Activated CD8-positive, alpha-beta memory T cell treated with anti-CD3 and anti-CD28 coated beads for 24 hours (primary cell): ENCODE data around the gene MRPL40.

ENCODE experiments used
- DNase-seq: peaks from one replicate; pipeline ENCODE4 v3.0.0-alpha.2; 2020

Gene MRPL40

GRCh38 chr22:19463491-19464469 is 31.4 kb downstream of the MRPL40 start:
- DNase-seq = no peak

DNA sequence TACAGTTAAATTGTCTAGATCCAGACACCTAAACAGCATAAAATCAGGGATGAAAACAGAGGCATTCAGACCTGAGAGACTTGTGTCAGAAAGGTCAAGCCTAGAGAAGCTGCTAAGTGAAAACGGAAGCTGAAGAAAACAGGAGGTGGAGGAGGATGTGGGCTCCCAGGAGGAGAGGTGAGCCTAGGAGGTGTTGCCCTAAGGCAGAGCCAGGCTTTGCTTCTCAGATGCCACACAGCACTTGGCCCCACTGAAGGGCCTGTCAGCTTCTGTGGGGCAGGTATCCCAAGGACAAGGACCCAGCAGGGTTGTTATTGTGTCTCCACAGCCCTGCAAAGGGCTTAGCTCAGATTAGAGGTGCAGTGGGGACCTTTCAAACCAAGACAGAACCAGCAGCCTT is 32.2 kb downstream of the MRPL40 start:
- DNase-seq = no peak

- DNase-seq = no peak
These were observed 32.6 kb downstream of the MRPL40 start for GRCh38 chr22:19464975-19465374.

GRCh38 chr22:19466126-19466716 is 33.9 kb downstream of the MRPL40 start:
- no peak for DNase-seq

DNA sequence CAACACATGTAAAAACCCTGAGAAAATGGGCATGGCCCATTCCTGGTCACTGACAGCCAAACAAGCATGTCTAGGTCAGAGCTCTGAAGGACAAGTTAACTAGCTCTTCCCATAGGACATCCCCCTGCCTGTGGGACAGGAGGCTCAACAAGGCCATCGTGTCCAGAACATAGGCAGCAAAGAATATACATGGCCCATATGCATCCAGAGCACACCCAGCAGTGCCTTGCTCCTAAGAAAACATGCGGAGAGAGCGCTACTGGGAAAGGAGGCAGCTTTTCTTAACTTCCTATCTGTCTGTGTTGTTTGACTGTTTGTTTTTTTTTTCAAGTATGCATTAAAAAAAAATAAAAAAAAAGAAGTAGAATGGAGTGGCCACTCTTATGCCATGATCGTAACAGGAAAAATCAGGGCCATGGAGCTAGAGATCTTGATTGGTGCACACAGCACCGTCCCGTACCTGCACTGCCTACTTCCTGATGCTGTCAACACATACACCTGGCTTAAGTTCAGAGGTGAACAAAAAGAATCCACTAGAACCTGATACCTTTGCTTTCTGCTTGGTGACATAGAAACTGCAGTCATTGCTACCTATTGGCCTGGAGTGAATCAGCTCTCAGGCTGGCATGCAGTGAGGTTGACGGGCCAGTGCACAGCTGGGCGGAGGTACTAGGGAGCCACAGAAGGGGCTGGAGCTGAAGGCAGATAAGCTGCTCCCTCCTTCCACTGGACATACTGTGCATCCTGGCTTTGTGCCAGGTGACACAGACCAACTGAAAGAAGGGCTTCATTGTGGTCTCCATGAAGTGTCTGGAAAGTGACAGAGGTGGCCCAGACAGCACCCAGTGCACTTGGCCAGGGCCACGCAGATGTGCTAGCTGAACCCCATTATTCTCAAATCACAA is 34.8 kb downstream of the MRPL40 start:
- no peak for DNase-seq

DNA sequence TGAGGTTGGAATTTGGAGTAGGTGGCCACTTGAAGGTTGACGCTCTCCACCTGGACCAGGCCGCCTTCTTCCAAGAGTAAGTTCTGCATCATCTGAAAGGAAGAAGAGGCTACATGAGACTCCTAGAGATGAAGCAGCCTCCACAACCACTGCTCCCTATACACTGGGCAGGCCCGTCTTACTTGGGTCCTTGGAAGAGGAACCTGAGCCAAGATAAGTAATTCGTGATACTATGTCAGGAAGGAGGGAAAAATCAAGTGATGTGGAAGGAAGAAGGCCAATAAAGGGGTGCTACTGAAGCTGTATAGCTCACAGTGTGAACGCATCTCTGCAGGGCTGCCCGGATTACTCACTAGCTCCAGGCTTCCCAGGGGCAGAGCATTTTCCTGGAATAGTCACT is 35.6 kb downstream of the MRPL40 start:
- no peak for DNase-seq

DNA sequence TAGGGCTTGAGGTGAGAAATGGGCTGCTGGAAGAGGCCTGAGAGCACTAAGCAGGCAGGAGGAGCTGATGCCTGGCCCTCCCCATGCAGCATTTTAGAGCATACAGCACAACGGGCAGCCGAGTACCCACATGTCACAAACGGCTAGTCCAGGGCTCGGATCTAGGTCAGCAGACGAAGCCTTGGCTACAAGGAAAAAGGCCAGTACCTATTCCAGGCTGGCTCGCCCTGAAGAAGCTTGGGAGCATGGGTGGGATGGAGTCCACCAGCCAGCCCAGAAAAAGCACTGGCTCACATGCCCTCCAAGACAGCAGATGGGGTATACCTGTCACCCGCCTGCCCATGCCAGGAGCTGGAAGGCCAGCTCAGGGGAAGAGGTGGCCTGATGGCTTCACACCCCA is 37.1 kb downstream of the MRPL40 start:
- no peak for DNase-seq

GRCh38 chr22:19470010-19470409 is 37.7 kb downstream of the MRPL40 start:
- DNase-seq = no peak

- no peak for DNase-seq
These were observed 39.2 kb downstream of the MRPL40 start for GRCh38 chr22:19471572-19471971.

DNA sequence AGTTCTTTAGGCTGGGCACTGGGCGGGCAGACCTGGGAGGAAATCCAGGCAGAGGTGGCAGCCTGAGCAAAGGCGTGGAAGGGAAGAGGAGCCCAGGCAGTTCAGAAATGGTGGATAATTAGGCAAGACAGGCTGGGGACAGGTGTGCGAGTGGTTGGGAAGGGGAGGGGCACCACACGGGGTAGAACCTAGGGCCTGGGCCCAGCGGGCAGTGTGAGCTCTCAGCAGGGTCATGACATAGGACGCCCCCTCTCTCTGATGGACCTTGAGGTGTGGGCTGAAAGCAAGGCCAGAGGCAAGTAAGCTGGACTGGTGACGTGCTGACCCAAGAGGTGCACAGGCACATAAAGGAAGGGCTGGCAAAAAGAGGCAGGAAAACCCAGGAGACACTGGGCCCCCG is 39.9 kb downstream of the MRPL40 start:
- no peak for DNase-seq

DNA sequence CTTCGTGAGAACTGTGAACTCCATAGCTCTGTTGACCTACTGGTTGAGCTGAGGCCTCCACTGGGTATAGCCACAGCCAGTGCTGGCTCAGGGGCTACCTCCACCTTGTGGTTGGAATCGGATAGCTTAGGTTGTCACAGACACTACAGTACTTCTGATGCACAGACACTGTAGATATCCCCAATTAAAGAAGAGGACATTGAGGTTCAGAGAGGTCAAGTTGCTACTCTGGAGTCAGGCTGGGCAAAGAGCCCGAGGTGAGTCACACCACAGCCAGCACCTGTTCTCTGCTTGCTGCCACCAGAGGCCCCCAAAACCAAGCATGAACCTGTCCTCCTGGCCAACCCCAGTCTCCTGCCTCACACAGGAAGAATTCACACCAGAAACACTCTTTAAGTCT is 41.2 kb downstream of the MRPL40 start:
- no peak for DNase-seq

DNA sequence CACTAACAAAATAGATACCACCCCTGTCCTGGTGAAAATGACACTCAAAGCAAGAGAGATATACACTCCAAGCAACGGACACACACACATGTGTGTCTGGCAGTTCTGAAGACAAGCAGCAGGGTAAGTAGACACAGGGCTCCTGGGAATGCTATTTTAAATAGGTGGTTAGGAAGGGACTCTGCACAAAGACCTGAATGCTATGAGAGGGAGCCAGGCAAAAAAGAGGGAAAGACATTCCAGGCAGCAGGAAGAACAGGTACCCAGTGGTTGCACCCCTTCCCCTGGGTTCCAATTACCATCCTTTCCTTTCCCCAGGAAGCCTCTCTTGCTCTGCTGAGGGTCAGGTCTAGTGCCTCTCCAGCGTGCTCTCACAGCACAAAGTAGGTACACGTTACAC is 43.7 kb downstream of the MRPL40 start:
- no peak for DNase-seq

DNA sequence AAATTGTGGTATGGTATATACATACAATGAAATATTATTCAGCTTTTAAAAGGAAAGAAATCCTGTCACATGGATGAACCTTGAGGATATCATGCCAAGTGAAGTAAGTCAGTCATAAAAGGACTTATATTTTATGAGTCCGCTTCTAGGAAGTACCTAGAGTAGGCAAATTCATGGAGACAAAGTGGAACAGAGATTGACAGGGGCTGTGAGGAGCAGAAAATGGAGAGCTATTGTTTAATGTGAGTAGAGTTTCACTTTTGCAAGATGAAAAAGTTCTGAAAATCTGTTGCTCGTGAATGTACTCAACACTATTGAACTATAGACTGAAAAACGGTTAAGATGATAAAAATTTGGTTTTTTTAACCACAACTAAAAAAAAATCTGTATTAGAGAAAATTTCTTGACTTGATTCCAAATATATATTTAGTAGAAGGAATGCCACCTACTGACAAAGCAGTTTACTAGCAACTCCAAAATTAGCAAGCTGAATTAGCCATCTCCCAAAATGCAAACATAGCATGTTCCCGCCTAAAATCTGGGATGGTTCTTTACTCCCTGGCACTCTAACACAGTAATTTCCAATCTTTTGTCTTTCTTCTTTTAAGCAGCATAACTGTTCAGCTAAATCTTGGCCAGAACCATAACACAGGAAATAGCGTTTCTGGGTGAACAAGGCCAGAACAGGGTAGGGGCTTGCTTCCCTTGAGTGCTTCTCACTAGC is 45.1 kb downstream of the MRPL40 start:
- peak; percentile 41 for DNase-seq

- DNase-seq = peak; percentile 66
These were observed 45.9 kb downstream of the MRPL40 start for GRCh38 chr22:19478045-19478900.

DNA sequence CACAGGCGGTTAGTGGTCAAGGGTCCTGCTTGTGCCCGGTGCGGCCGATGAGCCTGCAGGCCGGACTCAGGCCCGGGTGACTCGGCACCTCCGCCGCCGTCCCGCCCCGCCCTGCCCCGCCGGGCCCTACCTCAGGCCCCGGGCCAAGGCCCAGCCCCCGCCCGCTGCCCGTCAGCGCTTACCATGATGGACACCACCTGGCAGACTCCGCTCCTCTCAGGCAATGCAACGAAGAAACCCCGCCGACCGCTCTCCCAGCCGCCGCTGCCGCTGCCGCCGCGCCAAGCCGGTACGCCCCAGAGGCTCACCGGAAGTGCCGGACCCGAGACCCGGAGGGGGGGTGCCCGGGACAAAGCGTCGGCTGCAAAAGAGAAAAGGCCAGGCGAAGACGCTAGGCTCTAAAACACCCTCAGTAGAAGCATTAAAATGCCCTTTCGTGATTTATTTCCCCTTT is 46.6 kb downstream of the MRPL40 start, which contains the start of gene UFD1:
UFD1 (minus strand) TSS at position 293 of the 454 bp plus-strand sequence; CDS start at position 185, 108 bp downstream.
- peak; percentile 91 for DNase-seq

- DNase-seq = peak; percentile 95
These were observed 47.2 kb downstream of the MRPL40 start, which contains the start of gene CDC45 for GRCh38 chr22:19479355-19480172. CDC45 (plus strand) TSS chr22:19479920; CDS start chr22:19479969, 49 bp downstream.

- no peak for DNase-seq
These were observed 47.8 kb downstream of the MRPL40 start for GRCh38 chr22:19480173-19480568.

DNA sequence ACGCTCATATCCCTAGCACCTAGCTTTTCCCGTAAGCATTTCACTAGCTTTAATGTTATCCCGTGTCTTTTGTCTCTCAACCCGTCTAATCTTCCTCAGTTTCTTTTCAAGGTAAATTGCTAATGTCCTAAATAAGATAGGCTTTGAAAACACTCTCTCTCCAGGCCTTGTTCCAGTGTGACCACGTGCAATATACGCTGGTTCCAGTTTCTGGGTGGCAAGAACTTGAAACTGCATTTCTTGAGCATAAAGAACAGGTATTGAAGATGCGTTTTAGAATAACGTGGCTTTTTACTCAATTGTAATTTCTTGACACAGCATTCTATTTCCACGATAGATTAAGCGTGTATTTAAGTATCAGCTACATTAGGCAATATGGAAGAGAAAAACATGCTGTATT is 48.4 kb downstream of the MRPL40 start:
- DNase-seq = no peak

- peak; percentile 19 for DNase-seq
These were observed 50.0 kb downstream of the MRPL40 start for GRCh38 chr22:19482297-19482696.
